Measurements from ENCODE around the gene NFKBIB.

NFKBIB gene

DNA sequence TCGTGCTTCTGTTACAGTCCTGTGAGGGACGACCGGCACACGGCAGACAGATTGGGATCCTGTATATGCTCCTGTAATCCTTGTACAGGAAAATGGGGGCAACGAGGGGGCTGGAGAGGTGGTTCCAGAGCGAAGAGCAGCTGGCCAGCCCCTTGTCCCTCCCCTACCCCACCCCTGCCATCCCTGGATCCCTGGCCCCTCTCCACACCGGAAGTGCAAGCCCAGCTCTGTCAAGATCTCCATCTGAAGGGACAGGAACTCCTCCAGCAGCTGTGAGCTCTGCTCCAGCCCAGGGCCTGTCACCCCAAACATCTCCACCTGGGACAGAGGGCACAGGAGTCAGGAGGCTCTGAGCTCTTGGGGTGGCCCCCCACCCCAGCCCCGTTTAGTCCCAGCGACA is 17.7 kb downstream of the NFKBIB start:
- Histone ChIP-seq H3K27ac (no peak overlapping the region), H3K4me3 (no peak overlapping the region), H3K36me3 (ENCODE audit: insufficient read depth, low read length) (peaks cover 13% of the 10 kb centered on the region), H3K9me3 (ENCODE audit: low read depth, low read length) (no peaks in the 10 kb centered on the region), H3K9ac (ENCODE audit: insufficient read length) (no peak overlapping the region)
- no peak for DNase-seq (ENCODE audit: low read depth, low spot score)
- TF ChIP-seq EZH2 (IDR thresholded peaks at IDR 0.05) = no peak
- no peak for TF ChIP-seq FOXP2 (optimal IDR thresholded peaks at IDR 0.05; ENCODE audit: control extremely low read depth, extremely low read length, insufficient read depth)
- TF ChIP-seq POLR2AphosphoS5 (IDR thresholded peaks at IDR 0.05; ENCODE audit: borderline replicate concordance, low read depth, low read length) = no peak

- no peak for TF ChIP-seq POLR2AphosphoS5 (IDR thresholded peaks at IDR 0.05; ENCODE audit: borderline replicate concordance, low read depth, low read length)
- TF ChIP-seq EZH2 (IDR thresholded peaks at IDR 0.05) = no peak
- no peak for TF ChIP-seq FOXP2 (optimal IDR thresholded peaks at IDR 0.05; ENCODE audit: control extremely low read depth, extremely low read length, insufficient read depth)
- peaks cover 13% of the 10 kb centered on the region for H3K36me3 ChIP-seq (ENCODE audit: insufficient read depth, low read length)
- H3K9ac ChIP-seq (ENCODE audit: insufficient read length) = no peak overlapping the region
- no peak for DNase-seq (ENCODE audit: low read depth, low spot score)
- H3K4me3 ChIP-seq = no peak overlapping the region
- no peak overlapping the region for H3K27ac ChIP-seq
- H3K9me3 ChIP-seq (ENCODE audit: low read depth, low read length) = no peaks in the 10 kb centered on the region
Observed at GRCh38 chr19:38917921-38918491, 18.2 kb downstream of the NFKBIB start.

DNA sequence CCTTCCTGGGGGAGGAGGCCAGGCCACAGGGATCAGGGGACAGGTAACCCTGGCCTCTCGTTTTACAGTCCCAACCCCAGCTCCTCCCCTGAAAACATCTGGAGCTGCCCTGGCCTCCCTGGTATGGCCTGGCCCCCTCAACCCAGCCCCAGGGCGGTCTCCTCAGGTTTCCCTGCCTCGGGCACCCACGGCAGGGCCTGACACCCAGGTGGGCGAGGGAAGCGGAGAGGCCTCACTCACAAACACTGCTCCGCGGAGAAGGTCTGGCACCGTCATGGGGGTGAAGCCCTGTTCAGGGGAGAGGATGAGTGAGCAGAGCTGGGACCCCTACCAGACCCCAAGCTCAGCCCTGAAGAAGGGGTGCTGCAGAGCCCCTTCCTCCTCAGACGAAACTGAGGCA is 18.8 kb downstream of the NFKBIB start:
- Histone ChIP-seq H3K9ac (ENCODE audit: insufficient read length) (no peak overlapping the region), H3K27ac (no peak overlapping the region)

DNA sequence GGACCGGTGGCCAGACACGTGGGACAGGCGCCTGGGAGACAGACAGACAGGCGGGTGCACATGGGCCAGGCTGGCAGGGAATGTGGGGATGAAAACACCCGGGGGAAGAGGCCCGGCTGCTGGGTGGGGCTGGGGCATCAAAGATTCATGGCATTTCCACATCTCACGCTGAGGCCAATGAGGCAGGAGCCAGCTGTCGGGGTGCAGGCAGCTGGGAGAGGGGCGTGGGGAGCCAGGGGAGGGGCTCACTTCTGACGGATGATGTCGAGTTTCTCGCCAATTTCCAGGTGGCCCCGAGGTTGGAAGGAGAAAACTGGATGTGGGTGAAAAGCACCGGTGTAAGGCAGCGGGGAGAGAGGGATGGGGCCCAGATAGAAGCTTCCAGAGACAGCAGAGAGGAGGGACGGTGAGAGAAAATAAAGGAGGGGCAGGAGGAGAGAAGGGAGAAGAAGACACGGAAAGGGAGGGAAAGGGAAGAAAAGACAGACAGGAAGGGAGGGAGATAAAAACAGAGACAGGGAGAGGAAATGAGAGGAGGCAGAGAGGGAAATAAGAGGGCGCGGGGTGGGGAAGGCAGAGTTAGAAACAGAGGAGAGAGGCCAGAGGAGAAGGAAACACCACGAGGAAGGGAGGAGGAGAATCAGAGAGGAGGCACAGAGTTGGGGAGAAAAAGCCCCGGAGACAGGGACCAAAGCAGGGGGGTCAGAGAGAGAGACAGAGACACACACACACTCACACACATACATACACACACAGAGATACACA is 20.2 kb downstream of the NFKBIB start:
- no peak overlapping the region for H3K9ac ChIP-seq (ENCODE audit: insufficient read length)
- H3K36me3 ChIP-seq (ENCODE audit: insufficient read depth, low read length) = peaks cover 24% of the 10 kb centered on the region
- no peak for TF ChIP-seq EZH2 (IDR thresholded peaks at IDR 0.05)
- no peak for TF ChIP-seq POLR2AphosphoS5 (IDR thresholded peaks at IDR 0.05; ENCODE audit: borderline replicate concordance, low read depth, low read length)
- TF ChIP-seq FOXP2 (optimal IDR thresholded peaks at IDR 0.05; ENCODE audit: control extremely low read depth, extremely low read length, insufficient read depth) = no peak
- no peak overlapping the region for H3K4me3 ChIP-seq
- no peaks in the 10 kb centered on the region for H3K9me3 ChIP-seq (ENCODE audit: low read depth, low read length)
- no peak overlapping the region for H3K27ac ChIP-seq
- DNase-seq (ENCODE audit: low read depth, low spot score) = no peak

More for the DNA sequence above, 18.8 kb downstream of the NFKBIB start:
- DNase-seq (ENCODE audit: low read depth, low spot score) = no peak
- H3K36me3 ChIP-seq (ENCODE audit: insufficient read depth, low read length) = peaks cover 13% of the 10 kb centered on the region
- no peaks in the 10 kb centered on the region for H3K9me3 ChIP-seq (ENCODE audit: low read depth, low read length)
- TF ChIP-seq FOXP2 (optimal IDR thresholded peaks at IDR 0.05; ENCODE audit: control extremely low read depth, extremely low read length, insufficient read depth) (no peak), EZH2 (IDR thresholded peaks at IDR 0.05) (no peak), POLR2AphosphoS5 (IDR thresholded peaks at IDR 0.05; ENCODE audit: borderline replicate concordance, low read depth, low read length) (no peak)
- no peak overlapping the region for H3K4me3 ChIP-seq

DNA sequence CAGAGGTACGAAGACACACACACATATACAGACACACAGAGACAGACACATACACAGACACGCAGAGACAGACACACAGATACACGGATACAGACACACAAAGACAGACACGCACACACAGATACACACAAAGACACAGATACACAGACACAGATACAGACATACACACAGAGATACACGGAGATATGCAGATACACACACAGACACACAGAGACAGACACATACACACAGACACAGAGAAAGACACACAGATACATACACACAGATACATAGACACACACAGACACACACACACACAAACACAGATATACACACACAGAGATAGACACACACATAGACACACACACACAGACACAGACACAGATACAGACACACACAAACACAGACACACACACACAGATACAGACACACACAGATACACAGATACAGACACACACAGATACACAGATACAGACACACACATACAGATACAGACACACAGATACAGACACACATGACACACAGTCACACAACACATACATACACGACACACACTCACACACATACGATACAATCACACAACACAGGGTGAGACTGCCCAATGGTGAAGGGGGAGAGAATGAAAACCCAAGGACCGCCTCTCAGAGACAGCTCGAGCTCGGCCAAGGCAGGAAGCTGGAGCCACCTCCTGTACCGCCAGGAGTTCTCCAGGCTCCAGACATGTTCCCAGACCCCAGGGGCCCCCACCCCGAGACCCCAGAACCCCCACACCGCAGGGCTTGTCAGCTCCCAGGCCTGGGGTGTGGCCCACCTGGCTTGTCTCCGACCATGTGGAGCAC is 21.0 kb downstream of the NFKBIB start:
- H3K9ac ChIP-seq (ENCODE audit: insufficient read length) = no peak overlapping the region
- TF ChIP-seq POLR2AphosphoS5 (IDR thresholded peaks at IDR 0.05; ENCODE audit: borderline replicate concordance, low read depth, low read length) (no peak), FOXP2 (optimal IDR thresholded peaks at IDR 0.05; ENCODE audit: control extremely low read depth, extremely low read length, insufficient read depth) (no peak), EZH2 (IDR thresholded peaks at IDR 0.05) (no peak)
- no peaks in the 10 kb centered on the region for H3K9me3 ChIP-seq (ENCODE audit: low read depth, low read length)
- peaks cover 31% of the 10 kb centered on the region for H3K36me3 ChIP-seq (ENCODE audit: insufficient read depth, low read length)
- DNase-seq (ENCODE audit: low read depth, low spot score) = no peak
- no peak overlapping the region for H3K27ac ChIP-seq
- H3K4me3 ChIP-seq = no peak overlapping the region

- Histone ChIP-seq H3K36me3 (ENCODE audit: insufficient read depth, low read length) (peaks cover 31% of the 10 kb centered on the region), H3K4me3 (no peak overlapping the region), H3K9me3 (ENCODE audit: low read depth, low read length) (no peaks in the 10 kb centered on the region), H3K27ac (no peak overlapping the region), H3K9ac (ENCODE audit: insufficient read length) (no peak overlapping the region)
- TF ChIP-seq POLR2AphosphoS5 (IDR thresholded peaks at IDR 0.05; ENCODE audit: borderline replicate concordance, low read depth, low read length) (no peak), FOXP2 (optimal IDR thresholded peaks at IDR 0.05; ENCODE audit: control extremely low read depth, extremely low read length, insufficient read depth) (no peak), EZH2 (IDR thresholded peaks at IDR 0.05) (no peak)
- no peak for DNase-seq (ENCODE audit: low read depth, low spot score)
Observed at GRCh38 chr19:38921420-38922274, 21.9 kb downstream of the NFKBIB start.

DNA sequence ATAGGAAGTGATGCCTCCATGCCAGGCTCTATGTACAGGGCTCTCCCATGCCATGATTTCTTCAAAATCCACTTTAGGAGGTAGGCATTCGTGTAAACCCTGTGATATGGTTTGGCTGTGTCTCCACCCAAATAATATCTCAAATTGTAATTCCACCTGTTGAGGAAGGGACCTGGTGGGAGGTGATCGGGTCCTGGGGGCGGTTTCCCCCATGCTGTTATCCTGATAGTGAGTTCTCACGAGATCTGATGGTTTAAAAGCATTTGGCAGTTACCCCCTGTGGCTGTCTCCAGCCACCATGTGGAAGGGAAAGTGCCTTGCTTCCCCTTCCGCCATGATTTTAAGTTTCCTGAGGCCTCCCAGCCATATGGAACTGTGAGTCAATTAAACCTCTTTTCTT is 22.7 kb downstream of the NFKBIB start:
- H3K9ac ChIP-seq (ENCODE audit: insufficient read length) = no peak overlapping the region
- H3K4me3 ChIP-seq = no peak overlapping the region
- H3K9me3 ChIP-seq (ENCODE audit: low read depth, low read length) = no peaks in the 10 kb centered on the region
- H3K27ac ChIP-seq = no peak overlapping the region
- no peak for TF ChIP-seq FOXP2 (optimal IDR thresholded peaks at IDR 0.05; ENCODE audit: control extremely low read depth, extremely low read length, insufficient read depth)
- TF ChIP-seq EZH2 (IDR thresholded peaks at IDR 0.05) = no peak
- TF ChIP-seq POLR2AphosphoS5 (IDR thresholded peaks at IDR 0.05; ENCODE audit: borderline replicate concordance, low read depth, low read length) = no peak
- H3K36me3 ChIP-seq (ENCODE audit: insufficient read depth, low read length) = peaks cover 31% of the 10 kb centered on the region
- no peak for DNase-seq (ENCODE audit: low read depth, low spot score)
